Ovary (tissue), 10 donors: Measurements from ENCODE around the gene MRPS23. TPM values are rescaled to one million over a fixed set of nuclear protein-coding genes. Genes with fewer than 3 reads are reported as not detected.

ENCODE experiments used
- DNase-seq, 5 donors: peaks; one replicate each; pipeline ENCODE4 v3.0.0-alpha.2; 2019 to 2020
- H3K27ac ChIP-seq, 2 donors: fragments of 200-600 bp; one replicate each; pipeline versions ENCODE4 v1.5.1 to v1.8.0; 2019 to 2022
- H3K27me3 ChIP-seq: fragments of 200-600 bp; one replicate; pipeline ENCODE4 v1.8.0; 2022
- H3K36me3 ChIP-seq: fragments of 200-600 bp; sonication (generic); one replicate; pipeline ENCODE4 v1.5.1; 2019
- H3K4me1 ChIP-seq: one replicate; pipeline ENCODE4 v1.8.1; 2013; ENCODE audit warnings: mild to moderate bottlenecking, moderate library complexity; ENCODE audit not compliant: insufficient read depth
- H3K4me3 ChIP-seq: fragments of 200-600 bp; sonication (generic); one replicate; pipeline ENCODE4 v1.5.1; 2017
- H3K9me3 ChIP-seq, 2 donors: fragments of 200-600 bp in 1 of 2; sonication (generic) in 1 of 2; one replicate each; pipeline versions ENCODE4 v1.5.1 to v1.8.1; 2013 to 2019; ENCODE audit warnings: mild to moderate bottlenecking in 1 of 2, moderate library complexity in 1 of 2
- CTCF ChIP-seq, 3 donors: fragments of 450-650 bp in 2 of 3; fragments of 200-600 bp in 1 of 3; IDR thresholded peaks; one replicate each; pipeline versions ENCODE4 v1.5.1 to v1.8.0; 2016 to 2022; ENCODE audit warnings: antibody characterized with exemption in 3 of 3, mild to moderate bottlenecking in 1 of 3
- EP300 ChIP-seq: sonication (generic); formaldehyde crosslinking; IDR thresholded peaks from one replicate; pipeline ENCODE4 v1.6.1; 2017; ENCODE audit warnings: antibody characterized with exemption
- POLR2A ChIP-seq: fragments of 450-650 bp; IDR thresholded peaks from one replicate; pipeline ENCODE4 v1.6.1; 2017; ENCODE audit warnings: antibody characterized with exemption, mild to moderate bottlenecking, moderate library complexity
- WGBS, 3 donors: extraction: QIAGEN DNeasy Blood & Tissue Kit in 1 of 3; methylation state at CpG; one replicate each; pipeline versions ENCODE4 v1.1.5 to v1.1.7; 2013 to 2017; 5-methylcytosine and 5-hydroxymethylcytosine counted together
- intact Hi-C, 4 donors: fragments of 100-400 bp; cut with DNase I; formaldehyde crosslinking; loops; one replicate each; pipeline versions ENCODE4 v1.11.0 to v1.15.1; 2022 to 2023
- long read RNA-seq, 3 donors: library from polyadenylated mRNA in 2 of 3; unstranded in 2 of 3; transcript quantifications; one replicate each; pipeline ENCODE4 v2.0.0 and lab custom pipeline, GENCODE V29; 2021 to 2026
- polyA plus RNA-seq, 2 donors: library from polyadenylated mRNA; stranded (reverse); fragments of 200-250 nt in 1 of 2; fragments of 350-450 nt in 1 of 2; fragmentation: Illumina TruSeq in 1 of 2; extraction: RNeasy Lipid Tissue Mini Kit (QIAGEN cat#74804) in 1 of 2; gene quantifications; one replicate each; pipeline ENCODE4 v1.2.3, GENCODE V29; 2013 to 2014
- total RNA-seq, 7 donors: library from RNA; depleted of rRNA in 2 of 7; stranded (reverse); fragments of >200 nt in 2 of 7; fragmentation: NEBNext Ultra II Directional in 3 of 7; extraction: Animal tissue kit (Norgen Biotek cat#: 25700) in 3 of 7; gene quantifications; one replicate each; pipeline versions ENCODE4 v1.1.0 to v1.2.4, GENCODE V29; 2016 to 2023
- donor health status: DM: no; HTN: no; CAD: no; lungs with moderate emphysema.
- donor health status: DM: no; HTN: no; CAD: no.
- donor health status: Bipolar disorder and iron deficiency.
- donor health status: DM: yes; HTN: yes; CAD: no.
- donor health status: DM: no; HTN: no; CAD: no.
- donor health status: DM: yes; HTN: yes; CAD: no.

The MRPS23 gene
- total RNA-seq (10 to 100 TPM; 12.2 to 37.9 (median 31.2) TPM), polyA plus RNA-seq (10 to 100 TPM; 23.4 to 26.2 TPM)
- long read RNA-seq, donor 1, full-length matches to known transcripts, result 22 of 30 reads
- long read RNA-seq, donor 1, partial matches to known transcripts, result 0 of 30 reads
- long read RNA-seq, donor 1, other reads (novel, unspliced or antisense), result 8 of 30 reads
- long read RNA-seq, donor 2, full-length matches to known transcripts, result 34 of 34 reads
- long read RNA-seq, donor 2, partial matches to known transcripts, result 0 of 34 reads
- long read RNA-seq, donor 2, other reads (novel, unspliced or antisense), result 0 of 34 reads
- long read RNA-seq, donor 3, full-length matches to known transcripts, result 22 of 24 reads
- long read RNA-seq, donor 3, partial matches to known transcripts, result 2 of 24 reads
- long read RNA-seq, donor 3, other reads (novel, unspliced or antisense), result 0 of 24 reads

DNA sequence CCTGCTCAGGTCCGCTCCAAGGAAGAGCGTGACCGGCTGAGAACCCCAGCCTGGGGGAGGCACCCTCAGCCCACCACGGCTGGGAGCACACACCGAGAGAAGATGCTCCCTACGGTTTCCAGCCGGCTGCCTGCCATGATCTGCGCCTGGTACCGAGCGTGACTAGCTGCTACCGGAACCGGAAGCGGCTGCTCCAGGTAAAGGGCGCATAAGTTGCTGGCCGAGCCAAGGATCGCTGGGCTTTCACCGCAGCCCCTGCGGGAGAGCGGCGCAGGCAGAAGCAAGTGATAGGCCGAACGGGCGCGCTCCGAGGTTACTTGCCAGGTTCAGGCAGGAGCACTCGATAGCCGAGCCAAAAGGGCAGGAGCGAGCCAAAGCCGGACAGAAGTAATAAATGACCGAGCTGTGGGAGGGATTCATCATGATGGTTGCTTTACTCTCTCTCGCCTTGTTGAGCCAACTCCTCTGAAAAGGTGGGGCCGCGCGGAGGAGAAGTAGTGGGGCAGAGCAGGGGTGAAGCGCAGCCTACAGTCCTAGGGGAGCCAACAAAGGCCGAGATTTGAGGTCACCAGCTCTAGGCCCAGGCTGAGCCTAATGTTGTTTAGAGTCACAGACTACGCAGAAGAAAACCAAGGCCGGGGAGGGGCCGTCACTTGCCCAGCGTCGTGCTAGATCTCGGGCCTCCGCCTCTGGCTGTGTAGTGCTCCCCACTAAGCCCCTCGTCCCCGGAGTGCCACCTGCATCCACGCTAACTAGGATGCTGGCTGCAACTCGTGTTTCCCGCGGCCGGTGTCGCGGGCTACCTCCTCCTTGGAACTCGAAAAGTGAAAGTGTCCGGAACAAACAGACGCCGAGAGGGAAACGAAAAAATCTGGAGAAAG, at the start of gene MRPS23:
Gene MRPS23, minus strand, starts transcription at position 171 of the 881 bp plus-strand sequence. Its CDS starts 34 bp downstream, at position 137.
- peaks cover 18% of the 10 kb centered on the region for H3K4me1 ChIP-seq

DNA sequence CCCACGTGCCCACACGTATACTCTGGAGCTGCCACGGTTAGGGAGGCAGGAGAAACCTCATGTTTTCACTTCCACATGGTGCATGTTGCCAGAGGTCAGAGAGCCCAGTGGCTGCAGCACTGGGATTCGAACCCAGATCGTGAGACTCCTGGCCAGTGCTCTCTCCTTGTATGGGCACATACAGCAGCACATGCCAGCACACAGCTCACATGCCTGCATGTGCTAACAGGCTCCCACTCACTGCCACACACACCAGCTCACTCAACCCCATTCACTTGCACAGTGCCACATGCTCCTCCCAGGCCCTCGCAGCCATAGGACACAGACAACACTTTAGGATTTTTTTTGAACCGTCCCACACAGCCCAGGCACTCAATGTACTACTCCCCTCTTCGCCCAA, 49.5 kb upstream of the MRPS23 start:
- no peaks in the 10 kb centered on the region for H3K36me3 ChIP-seq
- H3K27me3 ChIP-seq, result no peaks in the 10 kb centered on the region
- WGBS, 3 donors, result 15 to 30% (median 22%) methylated on average over 8 of the region's 8 CpGs
- peaks cover 31% of the 10 kb centered on the region for H3K4me1 ChIP-seq
- H3K27ac ChIP-seq, result peak overlapping the region in 1 of 2 donors; percentile 60
- TF ChIP-seq CTCF (IDR thresholded peaks at IDR 0.05) (no peak), EP300 (no peak), POLR2A (no peak)
- no peak for DNase-seq
- intact Hi-C loops, result loop anchor here in 2 of 4 donors (5.0 to 10.0 kb wide), 2 partner anchors 38 to 55 kb away; partner anchors contain the start of gene CUEDC1 (in 1 of the 2)
- H3K4me3 ChIP-seq, result no peak overlapping the region
- H3K9me3 ChIP-seq, result no peaks in the 10 kb centered on the region

More for the DNA sequence above, at the start of gene MRPS23:
- H3K36me3 ChIP-seq, result no peaks in the 10 kb centered on the region
- WGBS, 3 donors, result 0 to 1% (median 0%) methylated on average over 52 to 57 of the region's 57 CpGs
- intact Hi-C loops, result no loop called here
- DNase-seq, result peak; percentile 97 to 99 (median 98)
- H3K27ac ChIP-seq, result peak within 1 kb of the TSS; percentile 77 to 91
- H3K27me3 ChIP-seq, result no peaks in the 10 kb centered on the region
- no peaks in the 10 kb centered on the region for H3K9me3 ChIP-seq
- TF ChIP-seq POLR2A, result peak; percentile 93
- no peak for TF ChIP-seq CTCF (IDR thresholded peaks at IDR 0.05)
- peak within 1 kb of the TSS; percentile 97 for H3K4me3 ChIP-seq

GRCh38 chr17:57898487-57899311, 48.9 kb upstream of the MRPS23 start:
- intact Hi-C loops, result loop anchor here in 2 of 4 donors (5.0 to 10.0 kb wide), 2 partner anchors 39 to 56 kb away; partner anchors contain the start of gene CUEDC1 (in 1 of the 2)
- no peaks in the 10 kb centered on the region for H3K9me3 ChIP-seq
- peak overlapping the region; percentile 35 to 60 for H3K27ac ChIP-seq
- H3K27me3 ChIP-seq, result no peaks in the 10 kb centered on the region
- peaks cover 31% of the 10 kb centered on the region for H3K4me1 ChIP-seq
- peak in 4 of 5 donors; percentile 48 to 71 (median 58) for DNase-seq
- WGBS, 3 donors, result 25 to 30% (median 26%) methylated on average over 9 of the region's 9 CpGs
- no peaks in the 10 kb centered on the region for H3K36me3 ChIP-seq
- H3K4me3 ChIP-seq, result no peak overlapping the region
- TF ChIP-seq CTCF (IDR thresholded peaks at IDR 0.05) (no peak), POLR2A (no peak), EP300 (no peak)
